Measurements from ENCODE around the gene WDR48. TPM values are rescaled to one million over a fixed set of nuclear protein-coding genes. Genes with fewer than 3 reads are reported as not detected.
A peak's percentile ranks its signal among the peaks of the same experiment; 100 is the strongest.

WDR48 gene
- total RNA-seq, 1 donor from 2014 or later = 38.5 TPM

- H3K4me3 Mint-ChIP-seq (ENCODE audit: unreplicated experiment) = peak overlapping the region; percentile 97
- H3K4me1 Mint-ChIP-seq (ENCODE audit: low read depth, unreplicated experiment) = peaks cover 15% of the 10 kb centered on the region
These were observed 53.3 kb downstream of the WDR48 start for GRCh38 chr3:39104961-39105686.

DNA sequence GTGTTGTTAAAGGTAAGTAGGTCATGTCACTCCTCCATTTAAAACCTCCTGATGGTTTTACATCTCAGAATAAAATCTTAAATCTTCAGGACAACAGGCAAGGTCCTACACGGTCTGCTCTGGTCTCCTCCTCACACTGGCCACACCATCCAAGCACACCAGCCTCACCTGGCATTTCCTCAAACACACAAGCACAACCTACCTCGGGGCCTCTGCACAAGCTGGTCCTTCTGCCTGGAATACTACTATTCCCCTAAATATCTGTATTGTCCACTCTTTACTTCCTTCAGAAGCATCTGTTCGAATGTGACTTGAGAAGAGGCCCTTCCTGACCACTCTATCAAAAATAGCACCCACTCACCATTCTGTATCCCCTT, 53.9 kb downstream of the WDR48 start:
- Histone ChIP-seq H4K20me1 (ENCODE audit: insufficient read depth, low read length) (peaks cover 58% of the 10 kb centered on the region), H2AFZ (ENCODE audit: low read depth, low read length) (no peak overlapping the region), H3K9me3 (ENCODE audit: insufficient read depth, low read depth, low read length) (no peaks in the 10 kb centered on the region), H3K36me3 (ENCODE audit: insufficient read depth, low read length) (peaks cover 2% of the 10 kb centered on the region), H3K4me3 (ENCODE audit: insufficient read depth, low read depth, low read length) (no peak overlapping the region), H3K9ac (ENCODE audit: low read length) (peak overlapping the region; percentile 93), H3K27me3 (ENCODE audit: insufficient read depth, low read length) (no peaks in the 10 kb centered on the region), H3K27ac (ENCODE audit: low read depth, low read length) (no peak overlapping the region), H3K4me1 (ENCODE audit: insufficient read depth, low read length) (peaks cover 17% of the 10 kb centered on the region), H3K4me2 (ENCODE audit: low read length) (peak overlapping the region; percentile 96), H3K79me2 (ENCODE audit: insufficient read depth, low read length) (peaks cover 65% of the 10 kb centered on the region)
- peaks cover 3% of the 10 kb centered on the region for H3K36me3 Mint-ChIP-seq (ENCODE audit: low read depth, unreplicated experiment)
- peak overlapping the region; percentile 8 for H3K27ac Mint-ChIP-seq (ENCODE audit: unreplicated experiment)
- no peak for TF ChIP-seq EZH2 (IDR thresholded peaks at IDR 0.05; ENCODE audit: insufficient read depth, low read length)
- no peak for TF ChIP-seq CTCF (IDR thresholded peaks at IDR 0.05; ENCODE audit: insufficient read depth, low read depth, low read length)
- DNase-seq (ENCODE audit: low read depth) (no peak), FAIRE-seq (no peak)
- H3K9me3 Mint-ChIP-seq (ENCODE audit: unreplicated experiment) = peaks cover under 1% of the 10 kb centered on the region
- H3K4me1 Mint-ChIP-seq (ENCODE audit: low read depth, unreplicated experiment) = peaks cover 15% of the 10 kb centered on the region
- peaks cover 6% of the 10 kb centered on the region for H3K27me3 Mint-ChIP-seq (ENCODE audit: low read depth, unreplicated experiment)
- peak overlapping the region; percentile 97 for H3K4me3 Mint-ChIP-seq (ENCODE audit: unreplicated experiment)

More at GRCh38 chr3:39104961-39105686, 53.3 kb downstream of the WDR48 start:
- peaks cover 3% of the 10 kb centered on the region for H3K36me3 Mint-ChIP-seq (ENCODE audit: low read depth, unreplicated experiment)
- TF ChIP-seq CTCF (IDR thresholded peaks at IDR 0.05; ENCODE audit: insufficient read depth, low read depth, low read length) (no peak), EZH2 (IDR thresholded peaks at IDR 0.05; ENCODE audit: insufficient read depth, low read length) (no peak)
- H3K27ac Mint-ChIP-seq (ENCODE audit: unreplicated experiment) = peak overlapping the region; percentile 8
- Histone ChIP-seq H3K79me2 (ENCODE audit: insufficient read depth, low read length) (peaks cover 65% of the 10 kb centered on the region), H3K4me1 (ENCODE audit: insufficient read depth, low read length) (peaks cover 17% of the 10 kb centered on the region), H2AFZ (ENCODE audit: low read depth, low read length) (no peak overlapping the region), H3K4me2 (ENCODE audit: low read length) (peak overlapping the region; percentile 96), H3K36me3 (ENCODE audit: insufficient read depth, low read length) (peaks cover 4% of the 10 kb centered on the region), H3K9me3 (ENCODE audit: insufficient read depth, low read depth, low read length) (no peaks in the 10 kb centered on the region), H3K9ac (ENCODE audit: low read length) (no peak overlapping the region), H3K4me3 (ENCODE audit: insufficient read depth, low read depth, low read length) (no peak overlapping the region), H3K27ac (ENCODE audit: low read depth, low read length) (no peak overlapping the region), H4K20me1 (ENCODE audit: insufficient read depth, low read length) (peaks cover 64% of the 10 kb centered on the region), H3K27me3 (ENCODE audit: insufficient read depth, low read length) (no peaks in the 10 kb centered on the region)
- H3K27me3 Mint-ChIP-seq (ENCODE audit: low read depth, unreplicated experiment) = peaks cover 6% of the 10 kb centered on the region
- H3K9me3 Mint-ChIP-seq (ENCODE audit: unreplicated experiment) = no peaks in the 10 kb centered on the region
- FAIRE-seq (no peak), DNase-seq (ENCODE audit: low read depth) (no peak)

- Mint-ChIP-seq H3K9me3 (ENCODE audit: unreplicated experiment) (peaks cover 1% of the 10 kb centered on the region), H3K27ac (ENCODE audit: unreplicated experiment) (peak overlapping the region; percentile 90), H3K27me3 (ENCODE audit: low read depth, unreplicated experiment) (peaks cover 6% of the 10 kb centered on the region), H3K4me1 (ENCODE audit: low read depth, unreplicated experiment) (peaks cover 15% of the 10 kb centered on the region), H3K36me3 (ENCODE audit: low read depth, unreplicated experiment) (peaks cover 3% of the 10 kb centered on the region), H3K4me3 (ENCODE audit: unreplicated experiment) (peak overlapping the region; percentile 97)
- peaks cover 60% of the 10 kb centered on the region for H3K79me2 ChIP-seq (ENCODE audit: insufficient read depth, low read length)
- H3K4me1 ChIP-seq (ENCODE audit: insufficient read depth, low read length) = peaks cover 17% of the 10 kb centered on the region
- no peaks in the 10 kb centered on the region for H3K27me3 ChIP-seq (ENCODE audit: insufficient read depth, low read length)
- peak overlapping the region; percentile 87 for H3K27ac ChIP-seq (ENCODE audit: low read depth, low read length)
- peak overlapping the region; percentile 92 for H3K4me3 ChIP-seq (ENCODE audit: insufficient read depth, low read depth, low read length)
- peaks cover 52% of the 10 kb centered on the region for H4K20me1 ChIP-seq (ENCODE audit: insufficient read depth, low read length)
- peak overlapping the region; percentile 96 for H3K4me2 ChIP-seq (ENCODE audit: low read length)
- H2AFZ ChIP-seq (ENCODE audit: low read depth, low read length) = peak overlapping the region; percentile 97
- peak overlapping the region; percentile 93 for H3K9ac ChIP-seq (ENCODE audit: low read length)
- DNase-seq (ENCODE audit: low read depth) (peak; percentile 33), FAIRE-seq (no peak)
- no peaks in the 10 kb centered on the region for H3K9me3 ChIP-seq (ENCODE audit: insufficient read depth, low read depth, low read length)
- TF ChIP-seq EZH2 (IDR thresholded peaks at IDR 0.05; ENCODE audit: insufficient read depth, low read length) (no peak), CTCF (IDR thresholded peaks at IDR 0.05; ENCODE audit: insufficient read depth, low read depth, low read length) (no peak)
- no peaks in the 10 kb centered on the region for H3K36me3 ChIP-seq (ENCODE audit: insufficient read depth, low read length)
These were observed 54.5 kb downstream of the WDR48 start for GRCh38 chr3:39106281-39106811.

Measured in astrocyte (in vitro differentiated cells and primary cell).